MM.1S (cell line): ENCODE data around the gene SGPL1.

Source experiments
- EZH2 ChIP-seq: fragments of 300-600 bp; sonication (generic); optimal IDR thresholded peaks from 2 replicates; pipeline ENCODE3; 2017; ENCODE audit warnings: low read depth, mild to moderate bottlenecking, antibody characterized with exemption, low read length, mixed read lengths
- TF ChIP-seq, protein P1 (sequence below): fragments of 300-600 bp; sonication (generic); IDR thresholded peaks from 2 replicates; pipeline ENCODE4 v1.5.1; 2016; ENCODE audit warnings: antibody characterized with exemption, low read length, mixed read lengths

DNA sequence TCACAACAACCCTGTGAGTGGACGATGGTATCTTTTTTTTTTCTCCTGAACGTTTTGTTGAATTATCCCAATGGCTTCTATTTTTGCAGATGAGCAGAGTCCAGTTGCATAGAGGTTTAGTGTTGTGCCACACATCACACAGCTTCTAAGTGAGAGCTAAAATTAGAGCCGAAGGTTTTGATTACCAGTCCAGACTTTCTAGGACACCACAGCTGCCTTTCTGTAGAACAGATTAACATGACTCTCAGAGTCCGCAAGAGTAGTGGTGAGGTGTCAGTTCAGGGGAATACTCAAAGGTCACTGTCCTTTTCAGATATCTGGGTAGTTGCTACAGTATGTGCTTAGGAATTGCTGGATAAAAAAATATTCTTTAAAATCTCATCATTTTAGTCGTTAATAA, 13.8 kb downstream of the SGPL1 start:
- TF ChIP-seq, protein P1, sequence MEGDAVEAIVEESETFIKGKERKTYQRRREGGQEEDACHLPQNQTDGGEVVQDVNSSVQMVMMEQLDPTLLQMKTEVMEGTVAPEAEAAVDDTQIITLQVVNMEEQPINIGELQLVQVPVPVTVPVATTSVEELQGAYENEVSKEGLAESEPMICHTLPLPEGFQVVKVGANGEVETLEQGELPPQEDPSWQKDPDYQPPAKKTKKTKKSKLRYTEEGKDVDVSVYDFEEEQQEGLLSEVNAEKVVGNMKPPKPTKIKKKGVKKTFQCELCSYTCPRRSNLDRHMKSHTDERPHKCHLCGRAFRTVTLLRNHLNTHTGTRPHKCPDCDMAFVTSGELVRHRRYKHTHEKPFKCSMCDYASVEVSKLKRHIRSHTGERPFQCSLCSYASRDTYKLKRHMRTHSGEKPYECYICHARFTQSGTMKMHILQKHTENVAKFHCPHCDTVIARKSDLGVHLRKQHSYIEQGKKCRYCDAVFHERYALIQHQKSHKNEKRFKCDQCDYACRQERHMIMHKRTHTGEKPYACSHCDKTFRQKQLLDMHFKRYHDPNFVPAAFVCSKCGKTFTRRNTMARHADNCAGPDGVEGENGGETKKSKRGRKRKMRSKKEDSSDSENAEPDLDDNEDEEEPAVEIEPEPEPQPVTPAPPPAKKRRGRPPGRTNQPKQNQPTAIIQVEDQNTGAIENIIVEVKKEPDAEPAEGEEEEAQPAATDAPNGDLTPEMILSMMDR = no peak
- TF ChIP-seq EZH2 = no peak
